Measurements from ENCODE around the gene MED4.
"Not testable (repeated sequence)": the region's sequence is repeated elsewhere in the genome, so short reads cannot be mapped to it uniquely, and the experiment has no call there.

GRCh38 chr13:48059951-48060350 is 35.0 kb downstream of the MED4 start:
- TF ChIP-seq, protein P1, sequence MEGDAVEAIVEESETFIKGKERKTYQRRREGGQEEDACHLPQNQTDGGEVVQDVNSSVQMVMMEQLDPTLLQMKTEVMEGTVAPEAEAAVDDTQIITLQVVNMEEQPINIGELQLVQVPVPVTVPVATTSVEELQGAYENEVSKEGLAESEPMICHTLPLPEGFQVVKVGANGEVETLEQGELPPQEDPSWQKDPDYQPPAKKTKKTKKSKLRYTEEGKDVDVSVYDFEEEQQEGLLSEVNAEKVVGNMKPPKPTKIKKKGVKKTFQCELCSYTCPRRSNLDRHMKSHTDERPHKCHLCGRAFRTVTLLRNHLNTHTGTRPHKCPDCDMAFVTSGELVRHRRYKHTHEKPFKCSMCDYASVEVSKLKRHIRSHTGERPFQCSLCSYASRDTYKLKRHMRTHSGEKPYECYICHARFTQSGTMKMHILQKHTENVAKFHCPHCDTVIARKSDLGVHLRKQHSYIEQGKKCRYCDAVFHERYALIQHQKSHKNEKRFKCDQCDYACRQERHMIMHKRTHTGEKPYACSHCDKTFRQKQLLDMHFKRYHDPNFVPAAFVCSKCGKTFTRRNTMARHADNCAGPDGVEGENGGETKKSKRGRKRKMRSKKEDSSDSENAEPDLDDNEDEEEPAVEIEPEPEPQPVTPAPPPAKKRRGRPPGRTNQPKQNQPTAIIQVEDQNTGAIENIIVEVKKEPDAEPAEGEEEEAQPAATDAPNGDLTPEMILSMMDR (IDR thresholded peaks at IDR 0.05; ENCODE audit: low read depth, low read length), result not testable (repeated sequence)
- TF ChIP-seq MYC (IDR thresholded peaks at IDR 0.05; ENCODE audit: low read depth, low read length); POLR2A (IDR thresholded peaks at IDR 0.05; ENCODE audit: extremely low read depth, insufficient read length): not testable (repeated sequence)
- TF ChIP-seq, protein P2, sequence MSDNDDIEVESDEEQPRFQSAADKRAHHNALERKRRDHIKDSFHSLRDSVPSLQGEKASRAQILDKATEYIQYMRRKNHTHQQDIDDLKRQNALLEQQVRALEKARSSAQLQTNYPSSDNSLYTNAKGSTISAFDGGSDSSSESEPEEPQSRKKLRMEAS (IDR thresholded peaks at IDR 0.05; ENCODE audit: low read depth, low read length), result not testable (repeated sequence)

All from NB4 (cell line).